ENCODE results near the gene MRPL11.

The MRPL11 gene

DNA sequence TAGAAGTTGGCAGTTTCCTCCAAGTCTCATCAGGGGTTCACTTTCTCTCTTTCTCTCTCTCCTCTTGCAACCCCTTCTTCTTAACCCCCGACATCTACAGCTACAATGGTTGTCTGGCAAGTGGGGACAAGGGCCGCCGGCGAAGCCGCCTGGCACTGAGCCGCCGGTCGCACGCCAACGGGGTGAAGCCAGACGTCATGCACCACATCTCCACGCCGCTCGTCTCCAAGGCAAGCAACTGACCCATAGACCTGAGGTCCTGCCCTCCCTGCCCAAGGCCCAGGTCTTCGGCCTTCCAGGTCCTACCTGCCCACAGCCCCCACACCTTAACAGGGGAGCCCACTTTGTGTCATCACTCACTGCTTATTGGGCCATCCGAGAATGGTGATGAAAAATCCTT lies 32.5 kb upstream of the MRPL11 start:
- Histone ChIP-seq H3K27ac (ENCODE audit: low read length) (no peak overlapping the region), H3K9ac (ENCODE audit: low read length) (no peak overlapping the region), H3K9me3 (replicated peaks; ENCODE audit: insufficient read depth, low read length) (no peaks in the 10 kb centered on the region), H3F3A (ENCODE audit: insufficient read depth, low read length) (no peaks in the 10 kb centered on the region), H3K4me1 (ENCODE audit: low read length) (peaks cover 6% of the 10 kb centered on the region; the same call in 1 of the 2 replicates), H4K20me1 (ENCODE audit: insufficient read depth, low read length) (no peaks in the 10 kb centered on the region), H2AFZ (ENCODE audit: low read length) (no peak overlapping the region), H3K79me2 (ENCODE audit: low read length) (peaks cover 5% of the 10 kb centered on the region; the same call in 1 of the 2 replicates), H3K27me3 (replicated peaks; ENCODE audit: insufficient read depth, low read length) (no peaks in the 10 kb centered on the region), H3K4me3 (ENCODE audit: low read length) (no peak overlapping the region), H3K36me3 (replicated peaks; ENCODE audit: insufficient read depth, low read length) (no peaks in the 10 kb centered on the region), H3K9me2 (replicated peaks; ENCODE audit: insufficient read depth, low read length) (no peaks in the 10 kb centered on the region), H3K4me2 (ENCODE audit: low read depth, low read length) (no peak overlapping the region)
- TF ChIP-seq CTCF (IDR thresholded peaks at IDR 0.05; ENCODE audit: low read length) (no peak), EZH2phosphoT487 (IDR thresholded peaks at IDR 0.05; ENCODE audit: low read length) (no peak), EZH2 (optimal IDR thresholded peaks at IDR 0.05; ENCODE audit: low read depth, low read length) (no peak)
- no peak for DNase-seq

DNA sequence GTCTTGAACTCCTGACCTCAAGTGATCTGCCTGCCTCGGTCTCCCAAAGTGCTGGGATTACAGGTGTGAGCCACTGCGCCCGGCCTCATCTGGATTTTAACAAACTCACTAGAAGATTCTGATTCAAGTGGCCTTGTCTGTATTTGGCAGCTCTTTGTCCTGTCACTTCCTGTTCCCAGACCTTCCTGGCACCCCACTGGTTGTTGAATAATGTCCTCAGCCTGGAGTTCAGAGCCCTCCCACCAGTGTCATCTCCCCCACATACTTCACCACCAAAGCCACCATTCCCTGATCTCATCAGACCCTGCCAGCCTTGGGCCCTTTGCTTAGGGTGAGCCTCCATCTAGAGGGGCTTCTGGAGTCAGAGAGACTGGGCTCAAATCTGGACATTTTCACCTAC lies 31.4 kb upstream of the MRPL11 start:
- no peaks in the 10 kb centered on the region for H3K27me3 ChIP-seq (replicated peaks; ENCODE audit: insufficient read depth, low read length)
- no peaks in the 10 kb centered on the region for H3K9me3 ChIP-seq (replicated peaks; ENCODE audit: insufficient read depth, low read length)
- peaks cover 5% of the 10 kb centered on the region; the same call in 1 of the 2 replicates for H3K79me2 ChIP-seq (ENCODE audit: low read length)
- H4K20me1 ChIP-seq (ENCODE audit: insufficient read depth, low read length) = no peaks in the 10 kb centered on the region
- H3K9ac ChIP-seq (ENCODE audit: low read length) = no peak overlapping the region
- no peaks in the 10 kb centered on the region for H3K36me3 ChIP-seq (replicated peaks; ENCODE audit: insufficient read depth, low read length)
- H3K9me2 ChIP-seq (replicated peaks; ENCODE audit: insufficient read depth, low read length) = no peaks in the 10 kb centered on the region
- no peak overlapping the region for H3K4me3 ChIP-seq (ENCODE audit: low read length)
- no peak for DNase-seq
- no peak overlapping the region for H3K4me2 ChIP-seq (ENCODE audit: low read depth, low read length)
- no peak for TF ChIP-seq CTCF (IDR thresholded peaks at IDR 0.05; ENCODE audit: low read length)
- no peak for TF ChIP-seq EZH2phosphoT487 (IDR thresholded peaks at IDR 0.05; ENCODE audit: low read length)
- TF ChIP-seq EZH2 (optimal IDR thresholded peaks at IDR 0.05; ENCODE audit: low read depth, low read length) = no peak
- H3F3A ChIP-seq (ENCODE audit: insufficient read depth, low read length) = no peaks in the 10 kb centered on the region
- H3K4me1 ChIP-seq (ENCODE audit: low read length) = peaks cover 6% of the 10 kb centered on the region; the same call in 1 of the 2 replicates
- H2AFZ ChIP-seq (ENCODE audit: low read length) = no peak overlapping the region
- no peak overlapping the region for H3K27ac ChIP-seq (ENCODE audit: low read length)

GRCh38 chr11:66469441-66469840 lies 30.8 kb upstream of the MRPL11 start:
- peaks cover 5% of the 10 kb centered on the region; the same call in 1 of the 2 replicates for H3K79me2 ChIP-seq (ENCODE audit: low read length)
- H3K9me3 ChIP-seq (replicated peaks; ENCODE audit: insufficient read depth, low read length) = no peaks in the 10 kb centered on the region
- H3K4me3 ChIP-seq (ENCODE audit: low read length) = no peak overlapping the region
- H3K27ac ChIP-seq (ENCODE audit: low read length) = no peak overlapping the region
- H3F3A ChIP-seq (ENCODE audit: insufficient read depth, low read length) = no peaks in the 10 kb centered on the region
- H2AFZ ChIP-seq (ENCODE audit: low read length) = no peak overlapping the region
- no peak overlapping the region for H3K4me2 ChIP-seq (ENCODE audit: low read depth, low read length)
- no peak overlapping the region for H3K9ac ChIP-seq (ENCODE audit: low read length)
- no peaks in the 10 kb centered on the region for H3K9me2 ChIP-seq (replicated peaks; ENCODE audit: insufficient read depth, low read length)
- H3K27me3 ChIP-seq (replicated peaks; ENCODE audit: insufficient read depth, low read length) = no peaks in the 10 kb centered on the region
- TF ChIP-seq EZH2 (optimal IDR thresholded peaks at IDR 0.05; ENCODE audit: low read depth, low read length) = no peak
- no peak for TF ChIP-seq CTCF (IDR thresholded peaks at IDR 0.05; ENCODE audit: low read length)
- TF ChIP-seq EZH2phosphoT487 (IDR thresholded peaks at IDR 0.05; ENCODE audit: low read length) = no peak
- peaks cover 6% of the 10 kb centered on the region; the same call in 1 of the 2 replicates for H3K4me1 ChIP-seq (ENCODE audit: low read length)
- H4K20me1 ChIP-seq (ENCODE audit: insufficient read depth, low read length) = no peaks in the 10 kb centered on the region
- no peaks in the 10 kb centered on the region for H3K36me3 ChIP-seq (replicated peaks; ENCODE audit: insufficient read depth, low read length)
- DNase-seq = no peak
